ENCODE results near the gene DLGAP1. TPM values are rescaled to one million over a fixed set of nuclear protein-coding genes. Genes with fewer than 3 reads are reported as not detected.
A peak's percentile ranks its signal among the peaks of the same experiment; 100 is the strongest.

The DLGAP1 gene
- total and polyA plus RNA-seq, 2 of the 13 experiments (the other 11 are each of a cell fraction or from before 2014, with no cell fraction given), result 0.01 TPM; not detected in 1

DNA sequence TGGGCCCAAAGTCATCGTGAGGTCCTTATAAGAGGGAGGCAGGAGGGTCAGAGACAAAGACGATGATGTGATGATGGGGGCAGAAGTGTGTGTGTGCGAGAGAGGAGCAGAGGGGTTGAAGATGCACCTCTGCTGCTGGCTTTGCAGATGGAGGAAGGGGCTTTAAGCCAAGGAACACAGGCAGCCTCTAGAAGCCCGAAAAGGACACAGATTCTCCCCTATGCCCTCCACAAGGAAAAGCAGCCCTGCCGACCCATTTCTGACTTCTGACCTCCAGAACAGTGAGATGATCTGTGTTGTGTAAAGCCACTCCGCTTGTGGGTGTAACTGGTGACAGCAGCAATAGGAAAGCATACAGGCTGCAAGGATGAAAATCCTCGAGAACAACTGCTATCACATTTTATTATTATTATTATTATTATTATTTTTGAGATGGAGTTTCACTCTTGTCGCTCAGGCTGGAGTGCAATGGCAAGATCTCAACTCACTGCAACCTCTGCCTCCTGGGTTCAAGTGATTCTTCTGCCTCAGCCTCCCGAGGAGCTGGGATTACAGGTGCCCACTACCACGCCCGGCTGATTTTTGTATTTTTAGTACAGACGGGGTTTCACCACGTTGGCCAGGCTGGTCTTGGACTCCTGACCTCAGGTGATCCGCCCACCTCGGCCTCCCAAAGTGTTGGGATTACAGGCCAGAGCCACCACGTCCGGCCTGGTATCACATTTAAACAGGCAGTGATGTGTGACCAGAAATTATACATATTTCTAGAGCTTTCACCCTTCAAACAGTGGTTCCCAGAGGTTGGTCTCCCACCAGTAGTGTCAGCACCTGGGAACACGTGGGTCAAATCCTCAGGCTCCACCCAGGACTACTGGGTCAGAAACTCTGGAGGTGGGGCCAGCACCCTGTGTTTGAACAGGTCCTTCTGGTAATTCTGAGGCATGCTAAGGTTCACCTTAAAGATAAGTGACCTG is 834.7 kb downstream of the DLGAP1 start (continued):
- TF ChIP-seq, protein P1, sequence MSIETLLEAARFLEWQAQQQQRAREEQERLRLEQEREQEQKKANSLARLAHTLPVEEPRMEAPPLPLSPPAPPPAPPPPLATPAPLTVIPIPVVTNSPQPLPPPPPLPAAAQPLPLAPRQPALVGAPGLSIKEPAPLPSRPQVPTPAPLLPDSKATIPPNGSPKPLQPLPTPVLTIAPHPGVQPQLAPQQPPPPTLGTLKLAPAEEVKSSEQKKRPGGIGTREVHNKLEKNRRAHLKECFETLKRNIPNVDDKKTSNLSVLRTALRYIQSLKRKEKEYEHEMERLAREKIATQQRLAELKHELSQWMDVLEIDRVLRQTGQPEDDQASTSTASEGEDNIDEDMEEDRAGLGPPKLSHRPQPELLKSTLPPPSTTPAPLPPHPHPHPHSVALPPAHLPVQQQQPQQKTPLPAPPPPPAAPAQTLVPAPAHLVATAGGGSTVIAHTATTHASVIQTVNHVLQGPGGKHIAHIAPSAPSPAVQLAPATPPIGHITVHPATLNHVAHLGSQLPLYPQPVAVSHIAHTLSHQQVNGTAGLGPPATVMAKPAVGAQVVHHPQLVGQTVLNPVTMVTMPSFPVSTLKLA (IDR thresholded peaks at IDR 0.05), result no peak
- no peak for TF ChIP-seq ZKSCAN1 (IDR thresholded peaks at IDR 0.05; ENCODE audit: low read length)
- no peak for TF ChIP-seq CCAR2 (optimal IDR thresholded peaks at IDR 0.05; ENCODE audit: low read depth, low read length)
- TF ChIP-seq, protein P2, sequence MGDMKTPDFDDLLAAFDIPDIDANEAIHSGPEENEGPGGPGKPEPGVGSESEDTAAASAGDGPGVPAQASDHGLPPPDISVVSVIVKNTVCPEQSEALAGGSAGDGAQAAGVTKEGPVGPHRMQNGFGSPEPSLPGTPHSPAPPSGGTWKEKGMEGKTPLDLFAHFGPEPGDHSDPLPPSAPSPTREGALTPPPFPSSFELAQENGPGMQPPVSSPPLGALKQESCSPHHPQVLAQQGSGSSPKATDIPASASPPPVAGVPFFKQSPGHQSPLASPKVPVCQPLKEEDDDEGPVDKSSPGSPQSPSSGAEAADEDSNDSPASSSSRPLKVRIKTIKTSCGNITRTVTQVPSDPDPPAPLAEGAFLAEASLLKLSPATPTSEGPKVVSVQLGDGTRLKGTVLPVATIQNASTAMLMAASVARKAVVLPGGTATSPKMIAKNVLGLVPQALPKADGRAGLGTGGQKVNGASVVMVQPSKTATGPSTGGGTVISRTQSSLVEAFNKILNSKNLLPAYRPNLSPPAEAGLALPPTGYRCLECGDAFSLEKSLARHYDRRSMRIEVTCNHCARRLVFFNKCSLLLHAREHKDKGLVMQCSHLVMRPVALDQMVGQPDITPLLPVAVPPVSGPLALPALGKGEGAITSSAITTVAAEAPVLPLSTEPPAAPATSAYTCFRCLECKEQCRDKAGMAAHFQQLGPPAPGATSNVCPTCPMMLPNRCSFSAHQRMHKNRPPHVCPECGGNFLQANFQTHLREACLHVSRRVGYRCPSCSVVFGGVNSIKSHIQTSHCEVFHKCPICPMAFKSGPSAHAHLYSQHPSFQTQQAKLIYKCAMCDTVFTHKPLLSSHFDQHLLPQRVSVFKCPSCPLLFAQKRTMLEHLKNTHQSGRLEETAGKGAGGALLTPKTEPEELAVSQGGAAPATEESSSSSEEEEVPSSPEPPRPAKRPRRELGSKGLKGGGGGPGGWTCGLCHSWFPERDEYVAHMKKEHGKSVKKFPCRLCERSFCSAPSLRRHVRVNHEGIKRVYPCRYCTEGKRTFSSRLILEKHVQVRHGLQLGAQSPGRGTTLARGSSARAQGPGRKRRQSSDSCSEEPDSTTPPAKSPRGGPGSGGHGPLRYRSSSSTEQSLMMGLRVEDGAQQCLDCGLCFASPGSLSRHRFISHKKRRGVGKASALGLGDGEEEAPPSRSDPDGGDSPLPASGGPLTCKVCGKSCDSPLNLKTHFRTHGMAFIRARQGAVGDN (CRISPR knock-in tag; IDR thresholded peaks at IDR 0.05), result peak; percentile 77
- TF ChIP-seq, protein P3, sequence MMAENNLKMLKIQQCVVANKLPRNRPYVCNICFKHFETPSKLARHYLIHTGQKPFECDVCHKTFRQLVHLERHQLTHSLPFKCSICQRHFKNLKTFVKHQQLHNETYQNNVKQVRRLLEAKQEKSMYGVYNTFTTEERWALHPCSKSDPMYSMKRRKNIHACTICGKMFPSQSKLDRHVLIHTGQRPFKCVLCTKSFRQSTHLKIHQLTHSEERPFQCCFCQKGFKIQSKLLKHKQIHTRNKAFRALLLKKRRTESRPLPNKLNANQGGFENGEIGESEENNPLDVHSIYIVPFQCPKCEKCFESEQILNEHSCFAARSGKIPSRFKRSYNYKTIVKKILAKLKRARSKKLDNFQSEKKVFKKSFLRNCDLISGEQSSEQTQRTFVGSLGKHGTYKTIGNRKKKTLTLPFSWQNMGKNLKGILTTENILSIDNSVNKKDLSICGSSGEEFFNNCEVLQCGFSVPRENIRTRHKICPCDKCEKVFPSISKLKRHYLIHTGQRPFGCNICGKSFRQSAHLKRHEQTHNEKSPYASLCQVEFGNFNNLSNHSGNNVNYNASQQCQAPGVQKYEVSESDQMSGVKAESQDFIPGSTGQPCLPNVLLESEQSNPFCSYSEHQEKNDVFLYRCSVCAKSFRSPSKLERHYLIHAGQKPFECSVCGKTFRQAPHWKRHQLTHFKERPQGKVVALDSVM (CRISPR knock-in tag; IDR thresholded peaks at IDR 0.05), result peak; percentile 34; the same call in 1 of the 2 replicates
- TF ChIP-seq, protein P4, sequence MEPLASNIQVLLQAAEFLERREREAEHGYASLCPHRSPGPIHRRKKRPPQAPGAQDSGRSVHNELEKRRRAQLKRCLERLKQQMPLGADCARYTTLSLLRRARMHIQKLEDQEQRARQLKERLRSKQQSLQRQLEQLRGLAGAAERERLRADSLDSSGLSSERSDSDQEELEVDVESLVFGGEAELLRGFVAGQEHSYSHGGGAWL (CRISPR knock-in tag; IDR thresholded peaks at IDR 0.05), result no peak
- TF ChIP-seq ARNTL (CRISPR knock-in tag; IDR thresholded peaks at IDR 0.05), result no peak
- TF ChIP-seq EP300 (IDR thresholded peaks at IDR 0.05; ENCODE audit: low read depth in 2 of 2, low read length in 2 of 2), result no peak
- no peak for TF ChIP-seq EP300 (CRISPR knock-in tag; IDR thresholded peaks at IDR 0.05; ENCODE audit: borderline replicate concordance)
- TF ChIP-seq RARA (CRISPR knock-in tag; IDR thresholded peaks at IDR 0.05), result peak; percentile 62
- TF ChIP-seq SKI (IDR thresholded peaks at IDR 0.05; ENCODE audit: partially characterized antibody), result no peak
- TF ChIP-seq ZBTB8A (CRISPR knock-in tag; IDR thresholded peaks at IDR 0.05; ENCODE audit: borderline replicate concordance, low read depth), result no peak
- TF ChIP-seq PITX1 (CRISPR knock-in tag; IDR thresholded peaks at IDR 0.05), result 0 out of 2 replicates have a peak, but pooled peaks have one; percentile 33
- TF ChIP-seq RXRA (CRISPR knock-in tag; IDR thresholded peaks at IDR 0.05), result peak; percentile 30
- no peak for TF ChIP-seq ESRRA (CRISPR knock-in tag; IDR thresholded peaks at IDR 0.05; ENCODE audit: low read depth)

Measured in HepG2 (cell line).